GM18526 (cell line): Measurements from ENCODE around the gene SMIM14.

ENCODE experiments used
- POLR2A ChIP-seq: IDR thresholded peaks from 3 replicates; pipeline ENCODE4 v1.6.1; 2011; ENCODE audit not compliant: insufficient read length; ENCODE audit errors: extremely low read depth

The SMIM14 gene

GRCh38 chr4:39525822-39526690 is 112.6 kb downstream of the SMIM14 start:
- TF ChIP-seq POLR2A = no peak

GRCh38 chr4:39524161-39524957 is 114.3 kb downstream of the SMIM14 start:
- no peak for TF ChIP-seq POLR2A

- no peak for TF ChIP-seq POLR2A
Measured at GRCh38 chr4:39522068-39522467, 116.6 kb downstream of the SMIM14 start.

- no peak for TF ChIP-seq POLR2A
Measured at GRCh38 chr4:39521253-39521919, 117.3 kb downstream of the SMIM14 start.

- no peak for TF ChIP-seq POLR2A
Measured at GRCh38 chr4:39518484-39518883, 120.2 kb downstream of the SMIM14 start.

- no peak for TF ChIP-seq POLR2A
Measured at GRCh38 chr4:39516407-39516966, 122.2 kb downstream of the SMIM14 start.

- no peak for TF ChIP-seq POLR2A
Measured at GRCh38 chr4:39514888-39515401, 123.7 kb downstream of the SMIM14 start.

GRCh38 chr4:39510348-39510929 is 128.2 kb downstream of the SMIM14 start:
- no peak for TF ChIP-seq POLR2A

- TF ChIP-seq POLR2A = no peak
Measured at GRCh38 chr4:39505581-39505980, 133.1 kb downstream of the SMIM14 start.

- no peak for TF ChIP-seq POLR2A
Measured at GRCh38 chr4:39504538-39504937, 134.1 kb downstream of the SMIM14 start.

- no peak for TF ChIP-seq POLR2A
Measured at GRCh38 chr4:39502019-39502663, 136.5 kb downstream of the SMIM14 start.

GRCh38 chr4:39498727-39499020 is 140.0 kb downstream of the SMIM14 start:
- no peak for TF ChIP-seq POLR2A

GRCh38 chr4:39497909-39498726 is 140.5 kb downstream of the SMIM14 start:
- TF ChIP-seq POLR2A = no peak
